HFFc6 (cell line): Measurements from ENCODE around the gene C1QTNF9B. TPM values are rescaled to one million over a fixed set of nuclear protein-coding genes. Genes with fewer than 3 reads are reported as not detected.
A peak's percentile ranks its signal among the peaks of the same experiment; 100 is the strongest.
"Not testable (repeated sequence)": the region's sequence is repeated elsewhere in the genome, so short reads cannot be mapped to it uniquely, and the experiment has no call there.

Experiments used
- DNase-seq: peaks from one replicate; pipeline ENCODE4 v3.0.0-alpha.2; 2018
- H3K27ac Mint-ChIP-seq: 2 replicates; pipeline ENCODE4 v1.8.0; 2020; ENCODE audit warnings: mild to moderate bottlenecking, mixed read lengths
- H3K27me3 Mint-ChIP-seq: 2 replicates; pipeline ENCODE4 v1.8.0; 2021; ENCODE audit warnings: mild to moderate bottlenecking, moderate library complexity, mixed read lengths; ENCODE audit not compliant: insufficient read depth
- H3K36me3 Mint-ChIP-seq: 2 replicates; pipeline ENCODE4 v1.8.0; 2021; ENCODE audit warnings: low read depth, mixed read lengths
- H3K4me1 Mint-ChIP-seq: 2 replicates; pipeline ENCODE4 v1.8.0; 2020; ENCODE audit warnings: low read depth, mixed read lengths
- H3K4me3 Mint-ChIP-seq: 2 replicates; pipeline ENCODE4 v1.8.0; 2020; ENCODE audit warnings: mild to moderate bottlenecking, moderate library complexity, mixed read lengths
- H3K9me3 Mint-ChIP-seq: 2 replicates; pipeline ENCODE4 v1.8.0; 2020; ENCODE audit warnings: mild to moderate bottlenecking, mixed read lengths
- CTCF ChIP-seq: fragments of 200-600 bp; sonication (generic); IDR thresholded peaks from 2 replicates; pipeline ENCODE4 v1.5.0; 2021; ENCODE audit warnings: antibody characterized with exemption, mild to moderate bottlenecking
- long read RNA-seq: library from polyadenylated mRNA; unstranded; transcript quantifications from one replicate; pipeline ENCODE4 v2.0.0, GENCODE V29; 2019
- total RNA-seq, 6 experiments: library from RNA; stranded (reverse); fragmentation: NEBNext Ultra II Directional; extraction: Animal tissue kit (Norgen Biotek cat#: 25700); gene quantifications; 2 replicates in 1 of 6; 3 replicates in 5 of 6; pipeline ENCODE4 v1.2.3, GENCODE V29; 2021

Gene C1QTNF9B
- total RNA-seq, result under 1 TPM in 2 of 6 experiments, not detected in 4; 0.25 to 0.27 TPM
- long read RNA-seq, result 0 reads

GRCh38 chr13:23897452-23897919 lies at the start of gene C1QTNF9B:
Gene C1QTNF9B (minus strand): TSS chr13:23897502.
- not testable (repeated sequence) for H3K36me3 Mint-ChIP-seq, H3K27me3 Mint-ChIP-seq, H3K4me3 Mint-ChIP-seq, DNase-seq, H3K9me3 Mint-ChIP-seq
- Mint-ChIP-seq H3K4me1 (peaks cover 50% of the 10 kb centered on the region), H3K27ac (peak within 1 kb of the TSS; percentile 66; the same call in 1 of the 2 replicates)

GRCh38 chr13:23946900-23947299 lies 49.6 kb upstream of the C1QTNF9B start:
- no peaks in the 10 kb centered on the region for H3K36me3 Mint-ChIP-seq
- H3K27me3 Mint-ChIP-seq, result peaks cover 27% of the 10 kb centered on the region
- no peak for DNase-seq
- H3K4me3 Mint-ChIP-seq, result no peak overlapping the region
- H3K4me1 Mint-ChIP-seq, result no peaks in the 10 kb centered on the region
- H3K27ac Mint-ChIP-seq, result no peak overlapping the region
- TF ChIP-seq CTCF, result no peak
- no peaks in the 10 kb centered on the region for H3K9me3 Mint-ChIP-seq

GRCh38 chr13:23946067-23946466 lies 48.8 kb upstream of the C1QTNF9B start:
- DNase-seq, result no peak
- no peaks in the 10 kb centered on the region for H3K36me3 Mint-ChIP-seq
- H3K27me3 Mint-ChIP-seq, result peaks cover 27% of the 10 kb centered on the region
- no peak overlapping the region for H3K27ac Mint-ChIP-seq
- no peak for TF ChIP-seq CTCF
- no peaks in the 10 kb centered on the region for H3K4me1 Mint-ChIP-seq
- no peak overlapping the region for H3K4me3 Mint-ChIP-seq
- H3K9me3 Mint-ChIP-seq, result no peaks in the 10 kb centered on the region

- H3K4me3 Mint-ChIP-seq, result no peak overlapping the region
- peaks cover 29% of the 10 kb centered on the region for H3K27me3 Mint-ChIP-seq
- H3K4me1 Mint-ChIP-seq, result no peaks in the 10 kb centered on the region
- TF ChIP-seq CTCF, result no peak
- H3K36me3 Mint-ChIP-seq, result no peaks in the 10 kb centered on the region; the same call in 1 of the 2 replicates
- H3K9me3 Mint-ChIP-seq, result no peaks in the 10 kb centered on the region; the same call in 1 of the 2 replicates
- no peak for DNase-seq
- no peak overlapping the region for H3K27ac Mint-ChIP-seq
Measured at GRCh38 chr13:23945612-23946011, 48.3 kb upstream of the C1QTNF9B start.

- Mint-ChIP-seq H3K4me3 (no peak overlapping the region), H3K27me3 (peaks cover 28% of the 10 kb centered on the region), H3K4me1 (no peaks in the 10 kb centered on the region), H3K9me3 (peaks cover 20% of the 10 kb centered on the region), H3K36me3 (peaks cover 16% of the 10 kb centered on the region), H3K27ac (no peak overlapping the region)
- no peak for DNase-seq
- no peak for TF ChIP-seq CTCF
Measured at GRCh38 chr13:23941211-23941610, 43.9 kb upstream of the C1QTNF9B start.

GRCh38 chr13:23939666-23940065 lies 42.4 kb upstream of the C1QTNF9B start:
- not testable (repeated sequence) for H3K27ac Mint-ChIP-seq, H3K4me1 Mint-ChIP-seq, DNase-seq, H3K4me3 Mint-ChIP-seq
- Mint-ChIP-seq H3K36me3 (peaks cover 16% of the 10 kb centered on the region), H3K9me3 (peaks cover 20% of the 10 kb centered on the region), H3K27me3 (peaks cover 24% of the 10 kb centered on the region)

- H3K9me3 Mint-ChIP-seq, result peaks cover 18% of the 10 kb centered on the region
- no peak for DNase-seq
- peaks cover 15% of the 10 kb centered on the region for H3K36me3 Mint-ChIP-seq
- H3K27me3 Mint-ChIP-seq, result peaks cover 16% of the 10 kb centered on the region
- no peak for TF ChIP-seq CTCF
- peaks cover 11% of the 10 kb centered on the region for H3K4me1 Mint-ChIP-seq
- no peak overlapping the region for H3K27ac Mint-ChIP-seq
- H3K4me3 Mint-ChIP-seq, result no peak overlapping the region
Measured at GRCh38 chr13:23934520-23934919, 37.2 kb upstream of the C1QTNF9B start.
